H1 (cell line): ENCODE results near the gene TLE5. TPM values are rescaled to one million over a fixed set of nuclear protein-coding genes. Genes with fewer than 3 reads are reported as not detected.

Source experiments
- CTCF ChIA-PET: fragments of 300-600 bp; sonication (Branson Sonifier 250); formaldehyde crosslinking; loops from one replicate; lab custom pipeline; 2021; ENCODE audit not compliant: partially characterized antibody; lab: Charles Lee
- POLR2A ChIA-PET: fragments of 300-600 bp; sonication (Branson Sonifier 250); formaldehyde crosslinking; loops from one replicate; lab custom pipeline; 2021; ENCODE audit warnings: inconsistent platforms; ENCODE audit not compliant: partially characterized antibody; lab: Charles Lee
- DNase-seq, 2 experiments: peaks; one replicate each; pipeline versions ENCODE4 v3.0.0 to v3.0.0-alpha.2; 2010 to 2022; ENCODE audit warnings: low spot score in 2 of 2, low read depth in 1 of 2, mixed read lengths in 1 of 2
- FAIRE-seq: peaks from 2 replicates; lab custom pipeline; 2011; peaks lifted over from hg19 to GRCh38; lab: Jason Lieb, UNC
- H2AFZ ChIP-seq: 2 replicates; pipeline ENCODE4 v1.8.1; 2012; ENCODE audit warnings: low read length, inconsistent platforms
- H2AK5ac ChIP-seq: 2 replicates; pipeline ENCODE4 v1.6.1; 2013; ENCODE audit warnings: low read depth, low read length
- H2BK120ac ChIP-seq: replicated peaks from 2 replicates; pipeline ENCODE3; 2013; ENCODE audit warnings: low read depth, low read length, inconsistent platforms
- H2BK12ac ChIP-seq: 2 replicates; pipeline ENCODE4 v1.6.1; 2013; ENCODE audit warnings: low read depth, low read length
- H2BK15ac ChIP-seq: 2 replicates; pipeline ENCODE4 v1.6.1; 2013; ENCODE audit warnings: low read length
- H2BK20ac ChIP-seq: 2 replicates; pipeline ENCODE4 v1.6.1; 2013; ENCODE audit warnings: low read length
- H2BK5ac ChIP-seq: 2 replicates; pipeline ENCODE4 v1.6.1; 2013; ENCODE audit warnings: low read depth, low read length
- H3K14ac ChIP-seq: 2 replicates; pipeline ENCODE4 v1.6.1; 2013; ENCODE audit warnings: inconsistent platforms; ENCODE audit not compliant: insufficient read length
- H3K18ac ChIP-seq: 2 replicates; pipeline ENCODE4 v1.6.1; 2013; ENCODE audit warnings: low read length; ENCODE audit errors: extremely low read depth
- H3K23ac ChIP-seq: 2 replicates; pipeline ENCODE4 v1.6.1; 2013; ENCODE audit warnings: inconsistent platforms; ENCODE audit not compliant: insufficient read length
- H3K23me2 ChIP-seq: 2 replicates; pipeline ENCODE4 v1.6.1; 2013; ENCODE audit warnings: low read depth, low read length
- H3K27ac ChIP-seq: 2 replicates; pipeline ENCODE4 v1.6.1; 2011; ENCODE audit warnings: low read depth, low read length, inconsistent platforms
- H3K27me3 ChIP-seq, 4 experiments: replicated peaks in 1 of 4; 1 replicate in 1 of 4; 2 replicates in 3 of 4; pipeline versions ENCODE4 v1.6.1 to v1.8.1; 2011 to 2013; ENCODE audit warnings: low read length in 3 of 4, mild to moderate bottlenecking in 3 of 4, inconsistent platforms in 2 of 4, mixed read lengths in 2 of 4, moderate library complexity in 1 of 4; ENCODE audit not compliant: control insufficient read depth in 3 of 4, insufficient read depth in 3 of 4; ENCODE audit errors: extremely low read depth in 1 of 4
- H3K36me3 ChIP-seq, 4 experiments: 2 replicates each; pipeline versions ENCODE4 v1.6.1 to v1.8.1; 2011 to 2013; ENCODE audit warnings: mild to moderate bottlenecking in 4 of 4, low read length in 3 of 4, moderate library complexity in 2 of 4, control low read depth in 1 of 4, inconsistent platforms in 1 of 4; ENCODE audit not compliant: insufficient read depth in 4 of 4, control insufficient read depth in 2 of 4
- H3K4ac ChIP-seq: replicated peaks from 2 replicates; pipeline ENCODE3; 2013; ENCODE audit warnings: low read length, low read depth, mixed read lengths, inconsistent platforms; ENCODE audit not compliant: insufficient read length
- H3K4me1 ChIP-seq, 4 experiments: replicated peaks in 1 of 4; 1 replicate in 1 of 4; 2 replicates in 3 of 4; pipeline versions ENCODE4 v1.6.1 to v1.8.1; 2011 to 2013; ENCODE audit warnings: low read length in 3 of 4, inconsistent platforms in 2 of 4, mixed read lengths in 1 of 4; ENCODE audit not compliant: insufficient read depth in 4 of 4, control insufficient read depth in 3 of 4
- H3K4me2 ChIP-seq, 2 experiments: 2 replicates each; pipeline versions ENCODE4 v1.6.1 to v1.8.1; 2011 to 2013; ENCODE audit warnings: low read depth in 2 of 2, low read length in 2 of 2, control low read depth in 1 of 2, inconsistent platforms in 1 of 2, mild to moderate bottlenecking in 1 of 2; ENCODE audit not compliant: insufficient read depth in 1 of 2
- H3K4me3 ChIP-seq, 4 experiments: fragments of 200-600, 300-600 bp in 1 of 4; sonication (generic), shearing (Covaris generic), sonication (Bioruptor Twin) in 1 of 4; 2 replicates each; pipeline versions ENCODE4 v1.5.1 to v1.8.1; 2011 to 2016; ENCODE audit warnings: low read length in 4 of 4, low read depth in 3 of 4, control low read depth in 2 of 4, inconsistent platforms in 2 of 4, mild to moderate bottlenecking in 2 of 4, mixed read lengths in 1 of 4, moderate library complexity in 1 of 4; ENCODE audit not compliant: insufficient read depth in 2 of 4; ENCODE audit errors: extremely low read depth in 1 of 4
- H3K56ac ChIP-seq: replicated peaks from 2 replicates; pipeline ENCODE3; 2013; ENCODE audit warnings: low read depth, mild to moderate bottlenecking, mixed read lengths, low read length, inconsistent platforms; ENCODE audit not compliant: insufficient read length
- H3K79me1 ChIP-seq: 2 replicates; pipeline ENCODE4 v1.6.1; 2013; ENCODE audit warnings: low read depth, low read length, control low read depth
- H3K79me2 ChIP-seq, 2 experiments: 2 replicates each; pipeline versions ENCODE4 v1.6.1 to v1.8.1; 2012 to 2013; ENCODE audit warnings: low read length in 2 of 2, mild to moderate bottlenecking in 2 of 2, inconsistent platforms in 1 of 2; ENCODE audit not compliant: insufficient read depth in 2 of 2, control insufficient read depth in 1 of 2
- H3K9ac ChIP-seq, 4 experiments: replicated peaks in 1 of 4; 1 replicate in 1 of 4; 2 replicates in 3 of 4; pipeline versions ENCODE4 v1.6.1 to v1.8.1; 2011 to 2013; ENCODE audit warnings: low read depth in 3 of 4, low read length in 3 of 4, control low read depth in 2 of 4, mild to moderate bottlenecking in 2 of 4, moderate library complexity in 2 of 4, inconsistent platforms in 1 of 4; ENCODE audit errors: extremely low read depth in 1 of 4
- H3K9me3 ChIP-seq, 2 experiments: 2 replicates each; pipeline versions ENCODE4 v1.6.1 to v1.8.1; 2012 to 2013; ENCODE audit warnings: mild to moderate bottlenecking in 2 of 2, moderate library complexity in 2 of 2, control low read depth in 1 of 2, inconsistent platforms in 1 of 2, low read depth in 1 of 2, low read length in 1 of 2, mixed read lengths in 1 of 2; ENCODE audit not compliant: insufficient read depth in 2 of 2
- H4K20me1 ChIP-seq, 2 experiments: replicated peaks in 1 of 2; 2 replicates each; pipeline versions ENCODE3 to v1.8.1; 2011 to 2013; ENCODE audit warnings: inconsistent platforms in 2 of 2, low read length in 2 of 2, mild to moderate bottlenecking in 1 of 2; ENCODE audit not compliant: insufficient read depth in 2 of 2, control insufficient read depth in 1 of 2
- H4K5ac ChIP-seq: 2 replicates; pipeline ENCODE4 v1.6.1; 2013; ENCODE audit warnings: low read length, low read depth, mixed read lengths, inconsistent platforms; ENCODE audit not compliant: insufficient read length
- H4K8ac ChIP-seq: 2 replicates; pipeline ENCODE4 v1.8.0; 2013; ENCODE audit warnings: mild to moderate bottlenecking, moderate library complexity, low read length, inconsistent platforms; ENCODE audit not compliant: insufficient read depth; ENCODE audit errors: extremely low read depth
- H4K91ac ChIP-seq: replicated peaks from 2 replicates; pipeline ENCODE3; 2013; ENCODE audit warnings: low read length, mixed read lengths, inconsistent platforms; ENCODE audit not compliant: insufficient read length
- BACH1 ChIP-seq: IDR thresholded peaks from 2 replicates; pipeline ENCODE4 v1.6.1; 2012; ENCODE audit warnings: low read length, improper control_type of control experiment
- CHD2 ChIP-seq: IDR thresholded peaks from 2 replicates; pipeline ENCODE4 v1.6.1; 2012; ENCODE audit warnings: low read length, improper control_type of control experiment
- EP300 ChIP-seq, 2 experiments: IDR thresholded peaks; 1 replicate in 1 of 2; 2 replicates in 1 of 2; pipeline ENCODE4 v1.6.1; 2011 to 2012; ENCODE audit warnings: low read depth in 2 of 2, low read length in 2 of 2, mild to moderate bottlenecking in 2 of 2, borderline replicate concordance in 1 of 2, inconsistent platforms in 1 of 2, moderate library complexity in 1 of 2
- KDM1A ChIP-seq: fragments of 200-600, 300-600 bp; sonication (generic); IDR thresholded peaks from 2 replicates; pipeline ENCODE4 v1.7.1; 2016; ENCODE audit warnings: mild to moderate bottlenecking, low read length, borderline replicate concordance
- KDM4A ChIP-seq: IDR thresholded peaks from one replicate; pipeline ENCODE4 v1.7.1; 2012; ENCODE audit warnings: low read depth, mild to moderate bottlenecking, moderate library complexity, low read length, inconsistent platforms; ENCODE audit not compliant: severe bottlenecking
- POU5F1 ChIP-seq: IDR thresholded peaks from 2 replicates; pipeline ENCODE4 v1.6.1; 2011; ENCODE audit warnings: low read depth, mild to moderate bottlenecking, low read length, moderate library complexity
- RXRA ChIP-seq: IDR thresholded peaks from 2 replicates; pipeline ENCODE4 v1.6.1; 2011; ENCODE audit warnings: low read depth, mild to moderate bottlenecking, low read length, moderate library complexity; ENCODE audit not compliant: insufficient read depth
- SAP30 ChIP-seq: fragments of 300-600 bp; sonication (generic); IDR thresholded peaks from 2 replicates; pipeline ENCODE4 v1.7.1; 2012; ENCODE audit warnings: low read length, moderate library complexity, mild to moderate bottlenecking, inconsistent platforms; ENCODE audit not compliant: insufficient read depth, insufficient replicate concordance
- SP1 ChIP-seq: IDR thresholded peaks from 2 replicates; pipeline ENCODE4 v1.6.1; 2011; ENCODE audit warnings: low read depth, low read length
- TAF7 ChIP-seq: optimal IDR thresholded peaks from 2 replicates; pipeline ENCODE3; 2011; ENCODE audit warnings: low read depth, mild to moderate bottlenecking, inconsistent platforms, low read length, moderate library complexity, borderline replicate concordance
- TBP ChIP-seq: IDR thresholded peaks from 2 replicates; pipeline ENCODE4 v1.6.1; 2011; ENCODE audit warnings: low read depth, low read length, improper control_type of control experiment
- WGBS, 2 experiments: shearing (Covaris generic) in 1 of 2; methylation state at CpG; one replicate each; pipeline versions ENCODE4 v1.1.6 to v1.1.7; 2013 to 2015; ENCODE audit warnings: low lambda C conversion rate in 2 of 2, mixed read lengths in 2 of 2, inconsistent platforms in 1 of 2, low coverage in 1 of 2, missing lambda C conversion rate in 1 of 2; ENCODE audit not compliant: insufficient replicate concordance in 2 of 2, insufficient coverage in 1 of 2, insufficient read length in 1 of 2; ENCODE audit errors: extremely low coverage in 1 of 2, missing lambda C conversion rate in 1 of 2; 5-methylcytosine and 5-hydroxymethylcytosine counted together
- polyA plus RNA-seq, 7 experiments: library from polyadenylated mRNA; depleted of rRNA in 3 of 7; stranded (reverse) in 5 of 7; unstranded in 2 of 7; fragments of >200 nt in 5 of 7; fragments of 200-250 nt in 2 of 7; gene quantifications; 1 replicate in 5 of 7; 2 replicates in 1 of 7; 4 replicates in 1 of 7; pipeline versions ENCODE4 v1.2.1 to v1.2.3, GENCODE V29; 2011 to 2013; ENCODE audit warnings: missing spikeins in 2 of 7, mixed read lengths in 2 of 7
- total RNA-seq: library from RNA; stranded (reverse); fragmentation: NEBNext Ultra II Directional; extraction: Animal tissue kit (Norgen Biotek cat#: 25700); gene quantifications from 2 replicates; pipeline ENCODE4 v1.2.1, GENCODE V29; 2021
- TF ChIP-seq, protein P1 (sequence below): IDR thresholded peaks from 2 replicates; pipeline ENCODE4 v1.6.1; 2012; ENCODE audit warnings: low read length, inconsistent platforms

TLE5 gene
- total and polyA plus RNA-seq, 2 of the 8 experiments (the other 6 are each of a cell fraction or from before 2014, with no cell fraction given): 187 to 285 TPM

GRCh38 chr19:3008994-3009393 is 53.3 kb downstream of the TLE5 start:
- no peaks in the 10 kb centered on the region for H3K23me2 ChIP-seq
- no peak overlapping the region for H3K27ac ChIP-seq
- no peak overlapping the region for H2BK120ac ChIP-seq
- H3K79me2 ChIP-seq: no peaks in the 10 kb centered on the region
- H3K23ac ChIP-seq: no peak overlapping the region
- POLR2A ChIA-PET: no interaction called here
- H2BK12ac ChIP-seq: no peak overlapping the region
- H3K4ac ChIP-seq: no peak overlapping the region
- TF ChIP-seq POU5F1: no peak
- TF ChIP-seq, protein P1, sequence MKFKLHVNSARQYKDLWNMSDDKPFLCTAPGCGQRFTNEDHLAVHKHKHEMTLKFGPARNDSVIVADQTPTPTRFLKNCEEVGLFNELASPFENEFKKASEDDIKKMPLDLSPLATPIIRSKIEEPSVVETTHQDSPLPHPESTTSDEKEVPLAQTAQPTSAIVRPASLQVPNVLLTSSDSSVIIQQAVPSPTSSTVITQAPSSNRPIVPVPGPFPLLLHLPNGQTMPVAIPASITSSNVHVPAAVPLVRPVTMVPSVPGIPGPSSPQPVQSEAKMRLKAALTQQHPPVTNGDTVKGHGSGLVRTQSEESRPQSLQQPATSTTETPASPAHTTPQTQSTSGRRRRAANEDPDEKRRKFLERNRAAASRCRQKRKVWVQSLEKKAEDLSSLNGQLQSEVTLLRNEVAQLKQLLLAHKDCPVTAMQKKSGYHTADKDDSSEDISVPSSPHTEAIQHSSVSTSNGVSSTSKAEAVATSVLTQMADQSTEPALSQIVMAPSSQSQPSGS: no peak
- TF ChIP-seq KDM1A: no peak
- no peak for TF ChIP-seq TBP
- TF ChIP-seq TAF7: no peak
- TF ChIP-seq BACH1: no peak
- no peak for TF ChIP-seq KDM4A
- TF ChIP-seq RXRA: no peak
- no peak for TF ChIP-seq SAP30
- TF ChIP-seq SP1: no peak
- TF ChIP-seq EP300 (IDR thresholded peaks at IDR 0.05; ENCODE audit: borderline replicate concordance in 1 of 2, low read depth in 2 of 2, low read length in 2 of 2): no peak
- TF ChIP-seq CHD2: no peak
- TF ChIP-seq, all 59 proteins: peak for 0
- no peak overlapping the region for H4K8ac ChIP-seq
- H2BK5ac ChIP-seq: no peak overlapping the region
- WGBS, 2 experiments: 94% methylated on average over 6 of the region's 6 CpGs; no CpG with 5 or more reads in 1 of the 2 experiments
- no peaks in the 10 kb centered on the region for H3K9me3 ChIP-seq
- no peaks in the 10 kb centered on the region for H3K27me3 ChIP-seq
- DNase-seq: no peak
- no peak overlapping the region for H2BK15ac ChIP-seq
- CTCF ChIA-PET: interaction anchor here (1.0 kb wide), 1 partner anchor 47 kb away, joined by 3 read pairs; no protein-coding TSS in a partner anchor
- H3K36me3 ChIP-seq: no peaks in the 10 kb centered on the region
- no peak overlapping the region for H3K4me2 ChIP-seq
- no peak overlapping the region for H2AFZ ChIP-seq
- no peak overlapping the region for H3K18ac ChIP-seq
- no peak overlapping the region for H3K4me3 ChIP-seq
- no peak overlapping the region for H2AK5ac ChIP-seq
- H3K14ac ChIP-seq: no peak overlapping the region
- no peak overlapping the region for H3K9ac ChIP-seq
- H2BK20ac ChIP-seq: no peak overlapping the region
- no peak overlapping the region for H3K56ac ChIP-seq
- H3K79me1 ChIP-seq: no peaks in the 10 kb centered on the region
- peaks cover 0 to 17% (median 2%) of the 10 kb centered on the region in 4 experiments; a peak in 4 of 7 replicates for H3K4me1 ChIP-seq
- H4K5ac ChIP-seq: no peak overlapping the region
- no peak overlapping the region for H4K91ac ChIP-seq
- no peaks in the 10 kb centered on the region for H4K20me1 ChIP-seq
- no peak for FAIRE-seq
